Measurements from ENCODE around the gene RILPL2. TPM values are rescaled to one million over a fixed set of nuclear protein-coding genes. Genes with fewer than 3 reads are reported as not detected.
A peak's percentile ranks its signal among the peaks of the same experiment; 100 is the strongest.

The RILPL2 gene
- total RNA-seq, 4 donors from 2014 or later: 1.3 to 5.7 (median 3.7) TPM

DNA sequence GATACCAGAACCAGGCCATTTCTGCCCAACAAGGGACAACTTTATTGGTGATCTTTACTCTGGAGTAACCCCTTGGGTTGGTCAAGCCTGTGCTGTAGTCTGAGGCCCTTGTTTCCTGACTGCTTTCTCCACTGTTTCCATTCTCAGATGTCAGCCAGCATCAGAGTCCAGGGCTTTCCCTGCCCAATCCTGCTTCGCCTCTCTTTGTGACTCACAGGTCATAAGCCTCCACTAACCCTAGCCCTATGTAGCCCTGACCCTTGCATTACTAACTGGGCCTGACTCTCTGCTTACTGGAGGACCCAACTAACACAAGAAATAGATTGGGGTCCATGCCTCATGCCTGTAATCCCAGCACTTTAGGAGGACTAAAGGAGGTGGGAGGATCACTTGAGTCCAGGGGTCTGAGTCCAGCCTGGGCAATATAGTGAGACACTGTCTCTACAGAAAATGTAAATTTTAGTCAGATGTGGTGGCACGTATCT is 12.8 kb upstream of the RILPL2 start:
- WGBS, 2 donors: 64 to 79% methylated on average over 2 of the region's 2 CpGs

DNA sequence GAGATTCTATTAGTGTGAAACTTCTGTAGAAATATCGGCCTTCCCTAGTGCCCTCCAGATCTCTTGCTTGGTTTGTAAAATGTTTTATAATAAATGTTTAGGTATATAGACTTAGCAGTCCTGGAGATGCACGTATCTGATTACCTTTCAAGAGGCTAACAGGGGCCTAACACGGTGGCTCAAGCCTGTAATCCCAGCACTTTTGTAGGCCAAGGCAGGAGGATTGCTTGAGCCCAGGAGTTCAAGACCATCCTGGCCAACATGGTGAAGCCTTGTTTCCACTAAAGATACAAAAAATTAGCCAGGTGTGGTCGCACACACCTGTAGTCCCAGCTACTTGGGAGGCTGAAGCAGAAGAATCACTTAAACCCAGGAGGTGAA is 9.8 kb upstream of the RILPL2 start:
- no peak overlapping the region for H3K4me3 ChIP-seq

More for the DNA sequence above, 12.8 kb upstream of the RILPL2 start:
- Histone ChIP-seq H3K27me3 (no peaks in the 10 kb centered on the region), H3K9me3 (no peaks in the 10 kb centered on the region), H3K4me3 (no peak overlapping the region), H3K27ac (peak overlapping the region in 1 of 4 donors; percentile 38), H3K36me3 (no peaks in the 10 kb centered on the region), H3K4me1 (peaks cover 6 to 24% (median 17%) of the 10 kb centered on the region in 3 donors)
- TF ChIP-seq POLR2A (IDR thresholded peaks at IDR 0.05): no peak
- no peak for TF ChIP-seq CTCF (IDR thresholded peaks at IDR 0.05)
- no peak for DNase-seq
- intact Hi-C loops (cut with DNase I): no loop called here

DNA sequence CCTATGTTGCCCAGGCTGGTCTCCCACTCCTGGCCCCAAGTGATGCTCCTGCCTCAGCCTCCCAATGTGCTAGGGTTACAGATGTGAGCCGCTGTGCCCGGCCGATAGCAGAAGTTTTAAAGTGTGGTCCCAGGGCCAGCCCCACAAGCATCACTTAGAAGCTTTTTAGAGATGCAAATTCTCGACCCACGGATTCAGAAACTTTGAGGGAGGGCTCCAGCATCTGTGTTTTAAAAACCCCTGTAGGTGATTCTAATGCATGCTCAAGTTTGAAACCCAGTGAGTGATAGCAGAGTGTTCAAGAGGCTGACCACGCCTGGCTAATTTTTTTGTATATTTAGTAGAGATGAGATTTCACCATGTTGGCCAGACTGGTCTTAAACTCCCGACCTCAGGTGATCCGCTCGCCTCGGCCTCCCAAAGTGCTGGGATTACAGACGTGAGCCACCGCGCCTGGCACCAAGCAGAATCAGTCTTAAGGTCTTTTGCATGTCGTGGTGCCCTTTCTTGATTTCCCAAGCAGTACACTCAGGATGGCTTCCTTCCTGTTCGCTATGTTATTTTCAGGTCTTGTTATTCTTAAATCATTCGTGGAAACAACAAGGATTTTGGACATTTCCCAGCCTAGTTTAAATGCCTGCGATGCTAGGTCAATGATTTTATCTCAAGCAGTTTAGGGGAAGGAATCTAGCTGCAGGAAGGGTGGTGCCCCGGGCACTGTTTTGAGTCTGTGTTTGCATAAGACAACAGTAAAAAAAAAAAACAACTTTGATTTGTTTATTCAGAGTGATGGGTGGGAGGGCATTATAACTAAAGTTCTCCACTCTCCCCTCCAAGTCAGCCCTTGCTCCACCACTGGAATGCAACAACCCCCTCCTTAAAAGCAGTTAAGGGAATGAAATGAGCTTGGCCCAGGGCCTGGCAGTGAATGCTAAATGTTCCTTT is 9.2 kb upstream of the RILPL2 start:
- Histone ChIP-seq H3K9me3 (no peaks in the 10 kb centered on the region), H3K36me3 (no peaks in the 10 kb centered on the region), H3K27ac (peak overlapping the region in 3 of 4 donors; percentile 55 to 79 (median 67)), H3K4me3 (peak overlapping the region in 1 of 4 donors; percentile 5), H3K4me1 (peaks cover 6 to 24% (median 20%) of the 10 kb centered on the region in 3 donors), H3K27me3 (no peaks in the 10 kb centered on the region)
- WGBS, 2 donors: 40 to 47% methylated on average over 17 to 18 of the region's 18 CpGs
- no peak for TF ChIP-seq CTCF (IDR thresholded peaks at IDR 0.05)
- TF ChIP-seq POLR2A (IDR thresholded peaks at IDR 0.05): no peak
- no peak for DNase-seq
- intact Hi-C loops (cut with DNase I): no loop called here

More for the DNA sequence above, 9.8 kb upstream of the RILPL2 start:
- Histone ChIP-seq H3K27ac (peak overlapping the region in 3 of 4 donors; percentile 55 to 79 (median 67)), H3K27me3 (no peaks in the 10 kb centered on the region), H3K4me1 (peaks cover 6 to 24% (median 20%) of the 10 kb centered on the region in 3 donors), H3K9me3 (no peaks in the 10 kb centered on the region), H3K36me3 (no peaks in the 10 kb centered on the region)
- no peak for DNase-seq
- no peak for TF ChIP-seq POLR2A (IDR thresholded peaks at IDR 0.05)
- no peak for TF ChIP-seq CTCF (IDR thresholded peaks at IDR 0.05)
- WGBS, 2 donors: 61% methylated on average over 4 of the region's 4 CpGs
- intact Hi-C loops (cut with DNase I): no loop called here

DNA sequence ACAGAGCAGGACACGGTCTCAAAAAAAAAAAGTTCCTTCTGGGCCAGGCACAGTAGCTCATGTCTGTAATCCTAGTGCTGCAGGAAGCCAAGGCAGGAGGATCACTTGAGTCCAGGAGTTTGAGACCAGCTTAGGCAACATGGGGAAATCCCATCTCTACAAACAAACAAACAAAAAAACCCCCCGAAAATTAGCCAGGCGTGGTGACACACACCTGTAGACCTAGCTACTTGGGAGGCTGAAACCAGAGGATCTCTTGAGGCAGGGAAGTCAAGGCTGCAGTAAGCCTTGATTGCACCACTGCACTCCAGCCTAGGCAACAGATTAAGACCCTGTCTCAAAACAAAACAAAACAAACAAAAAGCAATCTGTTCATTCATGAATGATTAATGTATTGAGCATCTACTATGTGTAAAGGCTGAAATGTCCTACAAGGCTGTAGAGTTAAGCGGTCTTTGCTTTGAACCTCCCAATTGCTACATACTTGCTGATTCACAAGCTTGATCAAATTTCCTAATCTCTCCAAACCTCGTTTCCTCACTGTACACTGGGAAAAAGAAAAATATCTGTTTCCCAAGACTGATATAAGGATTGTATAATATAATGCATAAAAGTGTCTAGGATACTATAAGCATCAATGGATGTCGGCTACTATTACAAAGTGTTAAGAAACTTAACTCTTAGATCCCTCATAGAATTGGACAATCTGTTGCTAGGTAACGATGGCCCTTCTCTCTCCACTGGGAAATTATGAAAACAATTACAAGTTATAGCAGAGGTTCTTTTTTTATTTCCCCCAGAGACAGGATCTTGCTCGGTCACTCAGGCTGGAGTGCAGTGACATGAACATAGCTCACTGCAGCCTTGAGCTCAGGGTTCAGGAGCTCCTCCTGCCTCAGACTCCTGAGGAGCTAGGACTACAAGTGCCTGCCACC is 7.9 kb upstream of the RILPL2 start:
- H3K27me3 ChIP-seq: no peaks in the 10 kb centered on the region
- intact Hi-C loops (cut with DNase I): no loop called here
- WGBS, 2 donors: 60 to 63% methylated on average over 8 of the region's 8 CpGs
- no peaks in the 10 kb centered on the region for H3K36me3 ChIP-seq
- TF ChIP-seq POLR2A (IDR thresholded peaks at IDR 0.05): no peak
- no peak for TF ChIP-seq CTCF (IDR thresholded peaks at IDR 0.05)
- H3K9me3 ChIP-seq: no peaks in the 10 kb centered on the region
- no peak for DNase-seq
- peak overlapping the region in 1 of 4 donors; percentile 67 for H3K27ac ChIP-seq
- no peak overlapping the region for H3K4me3 ChIP-seq
- H3K4me1 ChIP-seq: peaks cover 6 to 24% (median 20%) of the 10 kb centered on the region in 3 donors
